Stimulated activated CD4-positive, alpha-beta T cell treated with anti-CD3 and anti-CD28 coated beads, Interleukin-2, amount 100 ng/mL, for 48 hours (primary cell): ENCODE data around the gene DNAJA3.

Experiments
- DNase-seq, 2 donors: peaks; one replicate each; pipeline ENCODE4 v3.0.0-alpha.2; 2020

The DNAJA3 gene

DNA sequence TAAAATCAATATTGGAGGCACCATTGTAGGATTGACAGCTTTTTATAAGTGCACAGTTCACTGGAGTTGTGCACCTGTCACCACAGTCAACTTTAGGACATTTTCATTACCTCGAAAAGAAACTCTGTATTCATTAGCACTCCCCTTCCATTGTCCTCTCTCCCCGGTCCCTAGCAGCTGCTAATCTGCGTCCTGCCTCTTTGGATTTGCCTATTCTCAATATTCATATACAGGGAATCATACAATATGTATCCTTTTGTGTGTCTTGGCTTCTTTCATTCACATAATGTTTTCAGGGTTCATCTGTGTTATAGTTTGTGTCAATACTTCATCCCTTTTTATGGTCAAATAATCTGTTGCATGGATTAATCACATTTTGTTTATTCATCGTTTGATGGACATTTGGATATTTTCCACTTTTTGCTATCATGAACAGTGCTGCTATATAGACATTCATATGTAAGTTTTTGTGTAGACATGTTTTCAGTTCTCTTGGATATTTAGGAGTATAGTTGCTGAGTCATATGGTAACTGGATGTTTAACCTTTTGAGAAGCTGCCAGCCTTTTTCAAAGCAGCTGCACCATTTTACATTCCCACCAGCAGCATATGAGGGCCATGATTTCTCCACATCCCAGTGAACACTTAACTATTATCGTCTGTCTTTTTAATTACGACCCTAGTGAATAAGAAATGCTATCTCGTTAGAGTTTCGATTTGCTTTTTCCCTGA, 9.8 kb downstream of the DNAJA3 start:
- no peak for DNase-seq

DNA sequence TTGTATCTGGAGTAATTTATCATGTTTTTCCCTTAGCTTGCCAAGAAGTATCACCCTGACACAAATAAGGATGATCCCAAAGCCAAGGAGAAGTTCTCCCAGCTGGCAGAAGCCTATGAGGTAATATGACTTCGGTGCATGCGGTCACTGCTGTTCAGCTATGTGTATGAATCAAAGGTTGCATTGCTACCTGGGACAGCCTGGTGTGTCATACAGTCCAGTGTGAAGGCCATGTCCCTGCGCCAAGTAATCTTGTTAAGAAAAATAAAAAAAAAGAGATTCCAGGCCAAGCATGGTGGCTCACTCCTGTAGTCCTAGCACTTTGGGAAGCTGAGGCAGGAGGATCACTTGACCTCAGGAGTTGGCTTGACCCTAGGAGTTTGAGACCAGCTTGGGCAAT, 11.7 kb downstream of the DNAJA3 start:
- no peak for DNase-seq

DNA sequence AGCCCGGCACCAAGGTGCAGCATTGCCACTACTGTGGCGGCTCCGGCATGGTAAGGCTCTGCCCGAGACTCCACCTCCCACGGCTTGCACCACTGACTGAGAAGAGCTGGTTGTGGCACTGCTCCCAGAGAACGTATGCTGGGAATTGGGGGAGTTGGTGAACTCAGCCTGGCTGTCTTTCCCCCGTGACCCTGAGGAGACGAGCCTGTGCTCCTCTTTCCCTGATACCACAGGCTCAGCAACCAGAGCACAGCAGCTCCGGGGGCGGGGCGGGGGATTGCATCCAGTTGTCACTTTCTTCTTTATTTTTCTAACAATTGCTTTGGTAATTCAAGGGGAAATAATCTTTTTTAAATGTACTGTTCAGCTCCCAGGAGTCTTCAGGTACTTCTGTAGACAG, 16.7 kb downstream of the DNAJA3 start:
- no peak for DNase-seq

DNA sequence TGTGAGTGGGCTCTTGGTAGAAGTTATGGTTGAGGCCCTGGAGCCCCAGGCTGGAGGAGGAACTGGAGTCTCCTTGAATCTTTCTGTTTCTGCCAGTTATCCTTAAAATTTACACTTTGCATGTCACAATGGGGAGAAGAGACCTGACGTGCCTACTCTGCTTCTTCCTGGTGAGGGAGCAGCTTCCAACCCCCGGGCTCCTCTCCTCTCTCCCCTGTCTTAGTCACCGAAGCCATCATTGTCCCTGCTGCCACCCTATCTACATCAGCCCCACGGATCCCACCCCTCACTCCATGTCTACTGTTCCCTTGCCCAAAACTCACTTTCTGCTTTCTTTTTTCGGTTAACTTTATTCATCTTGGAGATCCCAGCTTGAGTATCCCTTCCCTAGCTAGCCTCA, 17.6 kb downstream of the DNAJA3 start:
- DNase-seq, result no peak

DNA sequence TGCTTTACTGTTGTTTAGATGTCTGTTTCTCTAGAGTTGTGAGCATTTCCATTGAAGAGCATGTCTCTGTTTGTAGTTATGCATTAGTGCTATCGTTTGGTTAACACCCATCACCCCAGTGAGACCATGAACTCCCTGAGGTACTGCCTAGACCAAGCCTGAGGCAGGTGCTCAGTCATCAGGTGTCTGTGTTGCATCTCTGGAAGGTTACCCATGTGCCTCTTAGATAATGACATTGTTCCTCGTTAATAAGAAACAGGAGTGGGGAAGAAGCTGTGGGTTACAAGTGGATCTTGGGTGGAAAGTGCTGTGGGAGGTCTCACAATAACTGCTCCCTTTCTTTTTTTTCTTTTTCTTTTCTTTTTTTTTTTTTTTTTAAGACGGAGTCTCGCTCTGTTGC, 18.3 kb downstream of the DNAJA3 start:
- no peak for DNase-seq

DNA sequence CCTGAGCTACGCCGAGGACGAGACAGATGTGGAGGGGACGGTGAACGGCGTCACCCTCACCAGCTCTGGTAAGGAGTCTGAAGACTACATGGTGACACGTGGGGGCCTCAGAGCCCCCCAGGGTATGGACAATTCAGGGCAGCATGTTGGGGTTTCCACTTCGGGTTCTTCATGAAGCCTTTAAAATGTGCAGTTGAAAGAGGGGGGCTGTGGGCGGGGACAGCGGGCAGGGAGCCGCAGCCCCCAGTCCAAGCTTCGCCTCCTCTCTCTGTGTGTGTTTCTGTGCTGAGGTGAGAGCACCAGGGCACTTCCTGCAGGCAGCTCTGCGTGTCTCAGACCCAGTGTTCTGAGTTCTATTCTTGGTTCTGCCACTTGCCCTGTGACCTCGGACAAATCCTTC, 24.8 kb downstream of the DNAJA3 start:
- DNase-seq, result no peak

DNA sequence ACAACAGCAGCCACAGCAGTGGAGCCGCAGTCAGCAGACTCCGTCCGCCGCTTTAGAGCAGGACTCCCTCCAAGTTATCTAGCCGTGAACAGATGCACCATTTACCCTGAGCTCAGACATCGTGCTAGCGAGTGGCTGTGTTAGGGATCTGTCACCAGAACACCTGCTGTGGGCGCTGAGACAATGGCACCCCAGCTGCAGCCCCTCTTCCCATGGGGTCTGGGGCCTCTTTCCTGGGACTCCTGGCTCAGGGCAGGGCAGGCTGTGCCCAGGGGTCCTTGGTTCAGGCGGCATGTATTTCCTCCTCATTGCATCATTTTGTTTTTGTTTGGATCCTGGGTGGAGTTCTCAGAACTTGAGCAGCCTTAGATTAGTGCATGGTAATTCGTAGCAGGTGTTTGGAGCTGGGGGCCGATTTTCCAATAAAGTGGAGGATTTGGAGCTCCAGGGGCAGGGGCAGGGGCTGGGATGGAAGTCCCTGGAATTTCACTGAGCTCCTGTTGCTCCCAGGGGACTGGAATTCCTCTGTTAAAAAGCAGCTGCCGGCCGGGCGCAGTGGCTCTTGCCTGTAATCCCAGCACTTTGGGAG, 25.4 kb downstream of the DNAJA3 start:
- DNase-seq, result no peak

DNA sequence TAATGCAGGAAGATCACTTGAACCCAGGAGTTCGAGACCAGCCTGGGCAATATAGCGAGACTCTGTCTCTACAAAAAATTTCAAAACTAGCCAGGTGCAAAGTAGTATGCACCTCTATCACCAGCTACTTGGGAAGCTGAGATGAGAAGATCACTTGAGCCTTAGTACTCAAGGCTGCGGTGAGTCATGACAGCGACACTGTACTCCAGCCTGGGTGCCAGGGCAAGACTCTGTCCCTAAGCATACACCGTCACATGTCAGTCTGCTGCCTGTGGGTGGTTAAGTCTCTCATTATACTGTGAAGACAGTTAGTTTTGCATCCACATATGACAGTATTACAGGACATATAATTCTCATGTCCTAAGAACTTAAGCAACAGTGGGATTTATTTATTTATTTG, 27.0 kb downstream of the DNAJA3 start:
- no peak for DNase-seq

DNA sequence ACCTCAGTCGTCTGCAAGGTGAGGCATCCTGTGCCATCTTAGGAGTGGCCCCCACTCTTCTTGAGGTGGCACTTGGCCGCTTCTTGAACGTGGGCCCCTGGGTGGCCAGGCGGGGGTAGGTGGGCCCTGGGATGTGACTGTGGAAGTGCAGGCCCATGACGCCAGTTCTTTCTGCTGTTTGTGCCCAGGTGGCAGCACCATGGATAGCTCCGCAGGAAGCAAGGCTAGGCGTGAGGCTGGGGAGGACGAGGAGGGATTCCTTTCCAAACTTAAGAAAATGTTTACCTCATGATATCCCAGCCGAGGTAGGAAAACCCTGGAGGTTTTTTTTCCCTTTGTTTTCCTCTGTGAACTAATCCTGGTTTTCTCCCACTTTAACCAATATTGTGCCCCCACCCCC, 29.0 kb downstream of the DNAJA3 start:
- no peak for DNase-seq

DNA sequence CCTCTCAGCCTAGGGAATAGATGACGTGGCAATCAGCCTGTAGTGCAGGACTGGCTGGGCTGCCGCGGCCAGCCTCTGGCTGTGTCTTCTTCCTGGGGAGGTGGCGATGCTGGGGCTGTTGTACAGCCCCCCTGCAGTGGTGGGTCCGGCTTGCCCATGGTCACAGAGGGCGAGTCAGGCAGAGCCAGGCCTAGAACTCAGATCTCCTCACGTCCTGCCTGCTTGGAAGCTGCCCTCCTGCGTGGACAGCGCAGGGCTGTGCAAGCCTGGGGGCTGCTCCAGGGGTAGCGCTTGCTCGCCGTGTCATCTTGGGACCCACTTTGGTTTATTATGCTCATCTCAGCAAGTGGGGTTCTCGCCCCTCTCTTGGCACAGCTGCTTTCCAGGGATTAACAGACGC, 29.4 kb downstream of the DNAJA3 start:
- DNase-seq, result no peak

DNA sequence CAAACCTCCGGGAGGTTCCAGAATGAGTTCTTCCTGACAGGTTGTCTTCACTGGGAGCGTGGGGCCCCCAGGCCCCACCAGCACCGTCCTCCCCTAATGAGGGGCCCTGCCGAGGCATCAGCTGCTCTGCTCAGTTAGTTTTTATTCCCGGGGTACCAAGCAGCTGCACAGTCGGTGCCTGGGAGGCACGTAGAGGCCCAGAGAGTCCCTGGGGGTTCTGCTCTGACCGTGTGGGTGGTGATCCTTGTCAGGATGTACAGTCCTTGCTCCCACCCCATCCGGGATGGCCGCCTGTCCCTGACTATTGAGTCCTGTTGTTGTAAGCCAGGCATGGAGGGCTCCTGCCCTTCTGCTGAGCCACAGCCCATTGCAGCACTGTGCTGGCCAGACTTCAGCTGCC, 30.3 kb downstream of the DNAJA3 start:
- DNase-seq, result no peak

DNA sequence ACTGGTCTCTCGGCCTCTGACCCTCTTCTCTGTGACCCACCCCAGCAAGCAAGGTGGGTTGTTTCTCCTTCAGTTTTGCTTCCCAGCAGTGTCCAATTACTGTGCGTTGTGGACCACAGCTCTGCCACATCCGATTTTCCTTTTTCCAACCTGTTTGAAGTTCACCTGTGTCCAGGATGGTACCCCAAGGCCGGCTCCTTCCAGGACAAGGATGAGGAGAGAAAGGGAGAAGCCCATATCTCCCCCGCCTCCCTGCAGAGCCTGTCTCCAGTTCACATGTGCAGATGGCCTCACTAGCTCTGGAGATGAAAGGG, 35.2 kb downstream of the DNAJA3 start:
- no peak for DNase-seq

DNA sequence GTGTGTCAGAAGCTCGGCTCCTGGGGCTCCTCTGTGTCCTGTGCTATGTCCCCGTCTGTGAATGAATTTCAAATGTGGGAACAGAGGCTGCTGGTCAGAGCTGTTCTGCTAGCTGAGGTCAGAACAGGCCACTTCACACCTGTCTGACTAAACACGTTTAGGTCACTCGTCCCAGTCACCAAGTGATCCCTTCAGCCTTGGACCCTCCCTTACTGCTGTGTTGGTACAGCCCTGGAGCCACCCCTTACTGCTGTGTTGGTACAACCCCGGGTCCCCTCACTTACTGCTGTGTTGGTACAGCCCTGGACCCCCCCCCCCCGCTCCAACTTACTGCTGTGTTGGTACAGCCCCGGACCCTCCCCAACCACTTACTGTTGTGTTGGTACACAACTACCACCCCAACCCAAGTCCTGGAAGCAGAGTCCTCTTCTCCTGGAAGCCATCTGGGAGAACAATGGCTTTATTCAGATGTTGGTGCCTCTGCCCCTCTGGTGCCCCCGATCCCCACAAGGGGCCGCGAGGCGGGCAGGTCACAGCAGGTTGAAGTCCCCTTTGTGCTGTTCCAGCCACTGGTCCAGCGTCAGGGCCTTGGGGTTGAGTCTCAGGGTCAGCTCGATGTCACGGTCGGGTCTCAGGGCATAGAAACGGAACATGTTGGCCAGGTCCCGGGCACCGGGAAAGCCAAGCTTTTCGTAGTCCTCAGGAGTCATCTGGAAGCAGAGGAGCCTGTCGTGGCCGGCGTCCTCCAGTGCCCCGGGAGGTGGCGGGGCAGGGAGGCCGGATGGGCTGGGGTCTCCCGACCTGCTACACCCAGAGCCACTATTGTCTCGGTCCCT, 35.8 kb downstream of the DNAJA3 start:
- no peak for DNase-seq

DNA sequence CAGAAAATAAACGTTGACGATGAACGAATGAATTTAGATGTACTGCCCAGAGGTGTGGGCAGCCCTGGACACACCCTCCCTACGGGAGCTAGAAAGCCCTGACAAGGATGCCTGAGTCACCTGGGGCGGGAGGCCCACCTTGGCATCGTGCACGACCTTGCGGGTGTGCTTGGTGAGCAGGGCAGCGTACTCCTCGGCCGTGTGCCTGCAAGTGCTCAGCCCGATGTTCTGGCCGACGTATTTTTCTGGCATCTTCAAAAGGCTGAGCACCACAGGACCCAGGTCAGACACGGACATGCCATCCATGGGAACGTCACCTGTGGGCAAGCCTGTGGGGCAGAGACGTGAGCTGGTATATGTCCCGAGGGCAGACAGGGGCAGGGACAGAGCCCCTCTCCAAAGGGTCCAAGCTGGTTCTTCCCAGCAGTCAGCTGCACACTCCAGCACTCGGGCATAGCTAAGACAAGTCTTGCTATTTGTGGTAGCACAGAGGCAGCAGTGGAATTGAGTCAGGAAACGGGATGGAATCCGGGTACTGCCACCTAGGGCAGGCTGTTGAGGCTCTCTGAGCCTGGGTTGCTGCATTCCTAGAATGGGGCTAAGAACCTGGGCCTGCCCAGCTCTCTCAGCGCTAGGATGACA, 38.0 kb downstream of the DNAJA3 start:
- DNase-seq, result no peak

DNA sequence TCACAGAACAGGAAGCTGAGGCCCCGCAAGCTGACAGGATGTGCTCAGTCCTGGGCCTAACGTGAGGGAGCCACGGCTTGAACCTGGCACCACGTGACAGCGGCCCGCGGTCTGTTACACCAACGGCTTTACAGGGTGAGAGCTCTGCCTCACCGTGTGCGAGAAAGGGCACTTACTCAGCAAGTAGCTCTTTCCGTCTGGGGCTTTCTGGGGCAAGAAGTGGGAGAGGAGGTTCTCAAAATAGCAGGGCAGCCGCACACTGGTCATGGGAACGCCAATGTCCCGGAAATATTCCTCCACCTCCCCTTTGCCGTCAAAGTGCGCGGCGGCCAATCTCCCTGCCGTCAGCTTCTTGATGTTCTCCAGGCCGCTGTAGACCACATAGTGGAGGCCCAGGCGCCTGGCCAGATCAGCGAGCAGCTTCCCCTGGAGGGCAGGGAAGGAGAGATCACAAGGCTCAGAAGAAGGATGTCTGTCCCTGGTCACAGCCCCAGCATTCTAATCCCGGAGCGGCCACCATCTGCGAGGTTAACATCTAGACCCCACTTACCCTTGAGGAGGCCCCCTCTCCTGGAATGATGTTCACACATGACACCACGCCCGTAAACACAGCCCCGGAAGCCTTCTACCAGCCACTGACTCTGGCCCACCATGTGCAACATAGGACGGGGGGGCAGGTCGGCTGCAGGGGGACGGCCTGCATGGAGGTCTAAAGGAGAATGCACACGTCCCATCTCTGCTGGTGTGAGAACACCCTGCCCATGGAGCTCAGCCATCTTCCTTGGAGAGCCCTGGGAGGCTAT, 40.5 kb downstream of the DNAJA3 start:
- DNase-seq, result peak; percentile 40 to 45

DNA sequence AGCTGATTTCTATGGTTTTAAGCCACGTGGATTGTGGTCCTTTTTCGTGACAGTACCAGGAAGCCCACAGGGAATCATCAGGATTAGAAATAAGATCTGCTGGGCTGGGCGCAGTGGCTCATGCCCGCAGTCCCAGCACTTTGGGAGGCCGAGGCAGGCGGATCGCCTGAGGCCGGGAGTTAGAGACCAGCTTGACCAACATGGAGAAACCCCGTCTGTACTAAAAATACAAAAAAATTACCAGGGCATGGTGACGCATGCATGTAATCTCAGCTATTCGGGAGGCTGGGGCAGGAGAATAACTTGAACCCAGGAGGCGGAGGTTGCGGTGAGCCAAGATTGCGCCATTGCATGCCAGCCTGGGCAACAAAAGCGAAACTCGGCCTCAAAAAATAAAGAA, 42.2 kb downstream of the DNAJA3 start:
- DNase-seq, result no peak

DNA sequence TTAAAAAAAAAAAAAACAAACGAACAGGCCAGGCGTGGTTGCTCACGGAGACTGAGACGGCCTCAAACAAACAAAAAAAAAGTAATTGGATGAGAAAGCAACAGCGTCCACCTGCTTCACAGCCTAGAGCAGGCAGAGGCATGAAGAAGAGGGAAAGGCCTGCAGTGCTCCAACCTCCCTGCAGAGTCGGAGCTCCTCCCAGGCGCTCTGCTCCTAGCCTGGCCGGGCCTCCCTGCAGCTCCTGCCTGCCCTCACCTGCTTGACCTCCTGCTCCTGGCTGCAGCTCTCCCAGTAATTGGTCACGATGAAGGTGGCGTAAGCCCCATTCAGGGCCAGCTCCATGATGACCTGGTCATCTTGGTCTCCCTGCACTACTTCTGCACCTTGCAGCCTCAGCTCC, 43.3 kb downstream of the DNAJA3 start:
- DNase-seq, result no peak

DNA sequence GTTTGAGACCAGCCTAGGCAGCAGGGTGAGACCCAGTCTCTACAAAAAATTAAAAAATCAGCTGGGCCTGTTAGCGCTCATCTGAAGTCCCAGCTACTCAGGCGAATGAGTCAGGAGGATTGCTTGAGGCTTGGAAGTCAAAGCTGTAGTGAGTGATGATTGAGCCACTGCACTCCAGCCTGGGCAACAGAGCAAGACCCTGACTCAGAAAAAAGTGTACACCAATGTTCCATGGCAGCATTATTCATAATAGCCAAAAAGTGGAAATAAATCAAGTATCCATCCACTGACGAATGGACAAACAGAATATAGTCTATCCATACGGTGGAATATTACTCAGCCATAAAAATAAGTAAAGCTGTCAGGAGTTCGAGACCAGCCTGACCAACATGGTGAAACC, 46.2 kb downstream of the DNAJA3 start:
- no peak for DNase-seq

DNA sequence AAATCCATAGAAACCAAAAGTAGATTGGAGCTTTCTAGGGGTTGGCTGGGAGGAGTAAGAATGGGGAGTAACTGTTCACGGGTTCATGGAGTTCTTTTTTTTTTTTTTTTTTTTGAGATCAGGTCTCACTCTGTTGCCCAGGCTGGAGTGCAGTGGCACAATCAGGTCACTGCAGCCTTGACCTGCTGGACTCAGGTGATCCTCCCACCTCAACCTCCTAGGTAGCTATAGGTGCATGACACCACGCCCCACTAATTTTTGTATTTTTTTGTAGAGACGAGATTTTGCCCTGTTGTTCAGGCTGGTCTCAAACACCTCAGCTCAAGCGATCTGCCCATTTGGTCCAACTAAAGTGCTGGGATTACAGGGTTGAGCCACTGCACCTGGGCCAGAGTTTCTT, 47.2 kb downstream of the DNAJA3 start:
- no peak for DNase-seq

DNA sequence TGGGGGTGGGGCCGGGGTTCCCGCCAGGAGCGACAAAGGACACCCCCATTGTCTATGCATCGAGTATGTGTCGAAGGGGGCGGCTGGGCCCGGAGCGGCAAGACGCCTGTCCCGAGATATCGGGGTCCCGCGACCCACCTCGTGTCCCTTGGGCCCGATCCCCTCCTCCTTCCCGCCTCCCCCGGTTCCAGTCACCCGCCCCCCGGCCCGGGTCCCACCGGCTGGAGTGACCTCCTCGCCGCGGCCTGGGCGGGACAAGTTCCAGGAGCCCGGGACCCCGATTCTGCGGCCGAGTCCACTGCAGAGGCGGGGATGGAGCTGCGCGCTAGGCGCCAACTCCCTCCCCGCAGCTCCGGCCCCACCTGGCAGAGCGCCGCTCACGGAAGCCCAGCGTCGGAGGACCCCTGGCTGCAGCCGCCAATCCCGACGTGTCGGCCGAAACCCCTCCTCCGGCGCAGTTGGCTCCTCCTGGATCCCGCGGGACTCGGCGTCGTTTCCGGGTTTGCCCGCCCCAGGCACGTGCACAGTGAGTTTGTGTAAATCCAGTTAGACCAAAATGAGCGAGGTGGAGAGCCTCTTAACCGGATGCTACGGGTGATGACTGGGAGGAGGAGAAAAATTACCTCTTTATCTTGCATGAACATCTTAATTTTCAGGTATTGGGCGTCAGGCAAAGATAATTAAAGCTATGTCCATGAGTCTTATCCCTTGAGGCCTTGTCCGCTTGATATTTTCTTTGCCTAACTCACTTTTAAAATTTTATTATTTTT, 48.7 kb downstream of the DNAJA3 start, which contains the start of gene NMRAL1:
NMRAL1 (minus strand) TSS at position 434 of the 770 bp plus-strand sequence. CDS start 493 bp downstream, outside the sequence.
- peak; percentile 82 to 84 for DNase-seq

DNA sequence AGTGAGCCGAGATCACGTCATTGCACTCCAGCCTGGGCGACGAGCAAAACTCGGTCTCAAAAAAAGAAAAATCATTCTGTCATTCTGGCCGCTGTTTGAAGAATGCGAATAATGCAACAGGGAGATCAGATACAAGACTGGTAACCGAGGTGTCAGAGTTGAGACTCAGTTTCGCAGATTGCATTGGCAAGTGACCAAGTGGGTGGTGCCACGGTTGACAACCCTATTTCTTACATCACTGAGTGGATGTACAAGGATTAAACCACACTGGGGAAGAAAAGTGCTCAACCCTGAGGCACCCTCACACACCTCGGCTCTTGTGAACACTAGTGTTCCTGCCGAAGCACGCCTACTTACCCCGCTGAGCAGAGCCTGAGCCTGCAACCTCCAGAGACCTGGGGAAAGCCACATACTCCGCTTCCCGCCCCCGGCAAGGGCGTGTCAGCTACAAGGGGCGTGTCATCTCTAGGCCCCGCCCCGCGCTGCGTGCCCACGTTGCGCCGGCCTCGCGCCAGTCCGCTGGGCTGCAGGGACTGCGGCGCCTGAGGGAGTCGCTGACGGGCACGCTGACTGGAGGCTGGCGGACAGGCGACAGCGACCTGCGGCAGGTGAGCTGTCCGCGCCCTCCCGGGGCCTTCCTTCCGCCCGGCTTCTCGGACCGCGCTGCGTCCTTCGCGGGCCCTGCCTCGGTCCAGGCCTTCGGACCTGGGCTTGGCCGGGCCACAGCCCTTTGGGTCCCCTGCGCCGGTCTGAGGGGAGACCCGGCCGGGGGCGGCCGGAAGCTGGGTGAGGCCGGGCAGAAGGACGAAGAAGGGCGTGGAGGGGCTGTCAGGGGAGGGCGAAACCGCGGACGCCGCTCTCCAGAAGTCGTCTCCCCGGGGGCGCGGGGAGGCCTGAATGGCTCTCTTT, 50.5 kb downstream of the DNAJA3 start, which contains the start of gene HMOX2:
HMOX2 (plus strand) TSS at position 519 of the 909 bp plus-strand sequence. CDS start 29,127 bp downstream, outside the sequence.
- peak; percentile 94 to 96 for DNase-seq
